ENCODE measurements around the gene PFDN5.
"Not testable (repeated sequence)": the region's sequence is repeated elsewhere in the genome, so short reads cannot be mapped to it uniquely, and the experiment has no call there.

The PFDN5 gene

DNA sequence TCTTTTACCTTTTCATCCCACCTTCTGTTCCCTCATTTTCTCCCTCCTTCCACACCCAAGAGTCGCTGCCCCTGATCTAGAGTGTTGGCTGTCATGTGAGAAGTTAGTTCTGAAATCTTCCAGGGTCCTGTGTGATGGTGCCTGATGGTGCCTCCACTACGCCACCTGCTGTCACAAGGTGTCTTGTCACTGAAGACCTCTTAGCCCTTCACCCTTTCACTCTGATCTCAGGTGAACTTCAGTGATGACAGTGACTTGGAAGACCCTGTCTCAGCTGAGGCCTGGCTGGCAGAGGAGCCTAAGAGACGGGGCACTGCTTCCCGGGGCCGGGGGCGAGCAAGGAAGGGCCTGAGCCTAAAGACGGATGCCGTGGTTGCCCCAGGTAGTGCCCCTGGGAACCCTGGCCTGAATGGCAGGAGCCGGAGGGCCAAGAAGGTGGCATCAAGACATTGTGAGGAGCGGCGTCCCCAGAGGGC lies 7.6 kb upstream of the PFDN5 start:
- DNase-seq = peak; percentile 89

DNA sequence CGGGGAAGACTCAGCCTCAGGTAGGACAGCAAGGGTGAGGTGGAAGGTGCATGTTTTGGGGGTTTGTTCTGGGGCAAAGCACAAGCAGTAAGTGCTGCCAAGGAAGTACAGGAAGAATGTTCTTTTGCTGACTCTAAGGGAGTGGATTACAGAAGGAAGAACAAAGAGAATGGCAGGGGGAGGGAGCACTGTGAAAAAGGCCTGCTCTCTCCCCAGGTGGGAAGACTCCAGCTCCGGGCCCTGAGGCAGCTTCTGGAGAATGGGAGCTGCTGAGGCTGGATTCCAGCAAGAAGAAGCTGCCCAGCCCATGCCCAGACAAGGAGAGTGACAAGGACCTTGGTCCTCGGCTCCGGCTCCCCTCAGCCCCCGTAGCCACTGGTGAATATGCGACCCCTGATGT lies 7.0 kb upstream of the PFDN5 start:
- no peak for DNase-seq

DNA sequence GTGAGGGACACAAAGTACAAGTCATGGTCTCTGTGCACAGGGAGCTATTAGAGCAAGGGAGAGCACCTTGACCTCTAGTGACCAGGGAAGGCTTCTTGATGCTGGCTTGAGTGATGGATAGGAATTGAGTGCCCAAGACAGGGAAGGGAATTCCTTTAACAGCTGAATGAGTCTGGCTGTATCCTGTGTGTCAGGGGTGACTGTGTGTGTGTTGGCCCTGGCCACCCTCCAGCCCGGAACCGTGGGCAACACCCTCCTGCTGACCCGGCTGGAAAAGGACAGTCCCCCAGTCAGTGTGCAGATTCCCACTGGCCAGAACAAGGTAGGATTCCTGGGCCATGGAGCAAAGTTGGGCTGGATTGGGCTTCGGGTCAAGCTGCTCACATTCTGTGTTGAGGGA lies 5.5 kb upstream of the PFDN5 start:
- DNase-seq = no peak

DNA sequence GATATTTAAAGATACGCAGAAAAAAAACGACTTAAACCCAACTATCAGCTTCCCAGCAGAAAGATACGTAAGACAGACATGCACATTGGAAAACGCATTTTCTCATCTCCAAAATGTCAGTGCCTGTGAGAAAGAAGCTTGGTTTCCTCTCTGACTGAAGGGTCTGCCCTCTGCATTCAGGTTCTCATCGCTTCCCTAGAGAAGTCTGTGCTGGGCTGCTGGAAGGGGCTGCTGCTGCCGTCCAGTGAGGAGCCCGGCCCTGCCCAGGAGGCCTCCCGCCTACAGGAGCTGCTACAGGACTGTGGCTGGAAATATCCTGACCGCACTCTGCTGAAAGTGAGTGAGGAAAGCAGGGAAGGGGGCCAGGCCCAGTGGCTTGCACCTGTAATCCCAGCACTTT lies 4.7 kb upstream of the PFDN5 start:
- no peak for DNase-seq

DNA sequence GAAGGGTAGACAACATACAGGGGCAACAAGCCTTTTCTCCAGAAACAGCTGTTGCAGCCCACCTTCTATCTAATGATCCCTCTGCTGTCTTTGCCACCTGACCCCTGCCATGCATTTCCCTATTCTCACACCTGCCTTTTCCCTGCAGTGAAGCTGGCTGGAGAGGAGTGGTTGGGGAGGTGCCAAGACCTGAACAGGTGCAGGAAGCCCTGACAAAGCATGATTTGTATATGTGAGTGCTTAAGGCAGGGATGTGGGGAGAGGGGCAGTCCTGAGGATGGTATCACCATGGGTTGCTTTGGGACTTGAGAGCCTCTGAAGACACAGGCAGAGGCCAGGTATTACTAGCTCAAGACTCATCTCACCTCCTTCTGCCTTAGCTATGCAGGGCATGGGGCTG lies 2.9 kb upstream of the PFDN5 start:
- no peak for DNase-seq

GRCh38 chr12:53295891-53296219 lies 513 bp downstream of the PFDN5 start:
- no peak for DNase-seq

- DNase-seq = not testable (repeated sequence)
Observed at GRCh38 chr12:53297106-53297505, 1.8 kb downstream of the PFDN5 start.

DNA sequence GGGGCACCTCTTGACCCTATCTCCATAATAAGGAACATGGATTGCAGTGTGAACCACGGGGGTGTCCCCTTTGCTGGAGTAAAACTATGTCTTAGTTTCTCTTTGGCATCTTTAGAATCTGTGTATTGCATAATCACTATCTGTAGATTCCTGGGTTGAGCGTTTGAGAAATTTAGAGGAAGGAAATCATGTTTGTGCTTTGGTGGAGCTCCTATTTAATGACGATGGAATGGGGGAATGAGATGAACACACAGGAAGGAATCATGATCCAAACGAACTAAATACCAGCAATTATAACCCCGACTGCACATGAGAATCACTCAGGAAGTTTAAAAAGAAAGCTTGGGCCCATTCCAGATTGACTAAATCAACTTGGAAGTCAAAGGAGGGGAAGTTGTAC lies 2.8 kb downstream of the PFDN5 start:
- DNase-seq = no peak

DNA sequence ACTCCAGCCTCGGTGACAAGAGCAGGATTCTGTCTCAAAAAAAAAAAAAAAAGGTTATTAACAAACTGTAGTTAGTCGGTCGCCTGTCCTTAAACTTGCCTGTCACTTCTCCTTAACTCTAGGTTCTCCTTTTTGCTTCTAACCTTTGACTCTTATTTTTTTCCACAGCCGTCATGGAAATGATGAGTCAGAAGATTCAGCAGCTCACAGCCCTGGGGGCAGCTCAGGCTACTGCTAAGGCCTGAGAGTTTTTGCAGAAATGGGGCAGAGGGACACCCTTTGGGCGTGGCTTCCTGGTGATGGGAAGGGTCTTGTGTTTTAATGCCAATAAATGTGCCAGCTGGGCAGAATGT lies 3.7 kb downstream of the PFDN5 start:
- peak; percentile 23 for DNase-seq

DNA sequence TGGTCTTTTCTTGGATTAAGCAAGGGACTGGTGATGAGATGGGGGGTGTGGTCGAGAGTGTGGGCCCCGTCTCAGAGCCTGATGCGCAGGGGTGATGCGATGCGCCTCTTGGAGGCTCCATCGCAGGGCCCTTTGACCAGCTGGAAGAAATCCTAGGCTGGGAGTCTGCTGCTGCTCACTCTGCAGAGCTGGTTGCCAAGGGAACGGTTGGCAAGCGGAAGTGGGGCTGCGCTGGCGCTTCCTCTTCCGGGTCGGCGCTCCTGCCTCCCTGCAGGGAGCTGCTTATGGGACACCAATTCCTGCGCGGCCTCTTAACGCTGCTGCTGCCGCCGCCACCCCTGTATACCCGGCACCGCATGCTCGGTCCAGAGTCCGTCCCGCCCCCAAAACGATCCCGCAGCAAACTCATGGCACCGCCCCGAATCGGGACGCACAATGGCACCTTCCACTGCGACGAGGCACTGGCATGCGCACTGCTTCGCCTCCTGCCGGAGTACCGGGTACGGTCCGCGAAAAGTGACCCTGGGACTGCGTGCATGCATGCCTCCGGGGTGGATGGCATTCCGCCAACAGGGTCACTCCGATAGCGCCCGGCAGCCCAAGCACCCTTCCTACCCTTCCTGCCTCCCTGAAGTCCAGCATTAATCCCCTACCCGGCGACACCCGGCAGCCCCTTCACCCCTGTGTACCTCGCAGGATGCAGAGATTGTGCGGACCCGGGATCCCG lies 4.3 kb downstream of the PFDN5 start, which contains the start of gene MYG1:
MYG1 (plus strand) TSS at position 242 of the 727 bp plus-strand sequence; CDS start at position 285, 43 bp downstream.
- DNase-seq = peak; percentile 89

- DNase-seq = no peak
Observed at GRCh38 chr12:53300187-53300586, 4.8 kb downstream of the PFDN5 start.

- DNase-seq = no peak
Observed at GRCh38 chr12:53302903-53303302, 7.6 kb downstream of the PFDN5 start.

DNA sequence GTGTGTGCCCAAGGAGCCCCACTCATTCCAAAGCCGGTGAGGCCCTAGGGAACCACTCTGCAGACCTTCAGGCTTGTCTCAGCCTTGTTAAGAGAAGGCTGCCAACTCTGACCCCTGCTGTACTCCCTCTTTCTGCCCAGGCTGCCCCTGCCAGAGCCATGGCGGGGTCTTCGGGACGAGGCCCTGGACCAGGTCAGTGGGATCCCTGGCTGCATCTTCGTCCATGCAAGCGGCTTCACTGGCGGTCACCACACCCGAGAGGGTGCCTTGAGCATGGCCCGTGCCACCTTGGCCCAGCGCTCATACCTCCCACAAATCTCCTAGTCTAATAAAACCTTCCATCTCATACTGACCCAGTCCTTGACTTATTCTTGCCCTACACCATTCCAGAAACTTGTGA lies 11.5 kb downstream of the PFDN5 start:
- DNase-seq = no peak

- DNase-seq = no peak
Observed at GRCh38 chr12:53308276-53308675, 12.9 kb downstream of the PFDN5 start.

GRCh38 chr12:53313996-53314395 lies 18.7 kb downstream of the PFDN5 start:
- DNase-seq = no peak

GRCh38 chr12:53320352-53321195 lies 25.2 kb downstream of the PFDN5 start:
- no peak for DNase-seq

DNA sequence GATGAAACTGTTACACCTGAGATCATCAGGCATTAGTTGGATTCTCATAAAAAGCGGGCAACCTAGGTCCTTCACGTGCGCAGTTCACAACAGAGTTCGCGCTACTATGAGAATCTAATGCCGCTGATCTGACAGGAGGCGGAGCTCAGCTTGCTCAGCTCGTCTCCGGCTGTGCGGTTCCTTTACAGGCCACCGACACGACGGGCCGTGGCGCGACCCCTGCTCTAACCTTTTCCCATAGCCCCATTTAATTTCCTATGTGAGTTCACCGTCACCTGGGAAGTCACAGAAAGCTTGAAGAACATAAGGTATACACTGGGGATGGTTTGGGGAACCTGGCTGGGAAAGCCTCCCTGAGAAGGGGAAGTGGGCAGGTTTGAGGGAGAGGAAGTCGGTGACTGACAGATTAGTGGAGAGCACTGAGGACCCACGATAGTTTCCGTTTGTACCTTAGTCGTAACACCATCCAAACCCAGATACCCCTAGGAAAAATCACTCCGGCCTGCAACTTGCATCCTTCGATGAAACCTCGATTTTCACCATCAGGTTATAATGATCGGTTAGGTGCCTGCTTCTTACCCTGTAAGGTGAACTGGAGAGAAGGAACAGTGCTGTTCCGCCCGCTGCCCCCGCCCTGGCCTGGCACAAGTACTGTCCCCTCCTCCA lies 28.9 kb downstream of the PFDN5 start:
- DNase-seq = peak; percentile 75

DNA sequence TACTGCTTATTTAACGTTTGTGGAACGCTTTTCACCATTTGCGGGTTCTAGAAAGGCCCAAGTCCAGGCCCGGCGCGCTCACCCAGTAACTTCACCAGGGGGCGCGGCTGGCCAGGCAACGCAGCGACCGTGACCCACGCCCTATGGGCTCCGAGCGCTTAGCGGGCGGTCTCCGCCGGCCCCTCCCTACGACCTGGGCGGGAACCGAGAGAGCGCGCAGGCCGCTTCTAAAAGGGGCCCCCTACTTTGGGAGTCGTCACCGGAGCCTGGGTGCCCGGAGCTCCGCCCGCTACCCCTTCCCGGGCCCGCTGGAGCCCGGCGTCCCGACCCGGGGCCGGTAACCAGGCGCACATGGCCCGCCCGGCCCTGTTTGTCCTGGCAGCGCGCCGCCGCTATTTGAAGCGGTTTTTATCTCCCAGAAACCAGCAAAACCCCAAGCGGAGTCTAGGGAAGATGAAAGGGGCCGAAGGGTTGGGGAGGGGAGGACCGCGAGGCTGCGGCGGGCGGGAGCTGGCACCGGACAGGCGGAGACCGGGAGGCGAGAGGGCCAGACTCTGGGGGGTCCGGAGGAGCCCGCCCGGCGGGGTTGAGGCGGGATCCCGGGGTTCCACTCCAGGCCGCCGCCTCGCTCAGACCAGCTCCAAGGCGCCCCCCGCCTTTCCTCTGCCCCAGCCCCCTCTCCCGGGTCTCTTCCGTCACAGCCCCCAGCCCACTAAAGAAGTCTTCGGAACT lies 29.6 kb downstream of the PFDN5 start:
- DNase-seq = peak; percentile 89

DNA sequence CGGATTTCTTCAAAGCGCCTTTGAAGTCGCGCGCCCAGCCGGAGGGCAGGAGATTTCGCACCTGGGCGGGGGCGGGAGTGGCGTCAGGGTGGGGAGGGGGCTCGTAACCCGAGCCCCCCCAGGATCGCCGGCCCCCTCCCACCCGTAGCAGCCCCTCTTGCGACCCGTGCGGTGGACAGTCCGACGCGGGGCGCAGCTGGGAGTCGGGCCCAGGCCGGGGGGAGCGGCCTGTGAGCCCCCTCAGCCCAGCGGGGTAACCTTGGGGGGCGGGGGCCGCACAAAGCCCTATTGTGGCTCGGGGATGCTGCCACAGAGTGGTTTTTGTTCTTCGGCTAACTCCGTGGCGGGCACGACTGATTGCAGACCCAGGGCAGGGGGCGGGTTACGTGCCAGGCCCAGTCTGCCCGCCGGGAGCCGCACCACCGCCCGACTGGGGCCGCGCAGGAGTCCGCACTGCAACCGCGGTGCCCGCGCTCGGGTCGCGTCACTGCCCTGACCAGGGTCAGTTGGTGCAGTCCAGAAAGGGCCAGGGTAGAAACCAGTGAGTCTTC lies 30.2 kb downstream of the PFDN5 start:
- peak; percentile 43 for DNase-seq

DNA sequence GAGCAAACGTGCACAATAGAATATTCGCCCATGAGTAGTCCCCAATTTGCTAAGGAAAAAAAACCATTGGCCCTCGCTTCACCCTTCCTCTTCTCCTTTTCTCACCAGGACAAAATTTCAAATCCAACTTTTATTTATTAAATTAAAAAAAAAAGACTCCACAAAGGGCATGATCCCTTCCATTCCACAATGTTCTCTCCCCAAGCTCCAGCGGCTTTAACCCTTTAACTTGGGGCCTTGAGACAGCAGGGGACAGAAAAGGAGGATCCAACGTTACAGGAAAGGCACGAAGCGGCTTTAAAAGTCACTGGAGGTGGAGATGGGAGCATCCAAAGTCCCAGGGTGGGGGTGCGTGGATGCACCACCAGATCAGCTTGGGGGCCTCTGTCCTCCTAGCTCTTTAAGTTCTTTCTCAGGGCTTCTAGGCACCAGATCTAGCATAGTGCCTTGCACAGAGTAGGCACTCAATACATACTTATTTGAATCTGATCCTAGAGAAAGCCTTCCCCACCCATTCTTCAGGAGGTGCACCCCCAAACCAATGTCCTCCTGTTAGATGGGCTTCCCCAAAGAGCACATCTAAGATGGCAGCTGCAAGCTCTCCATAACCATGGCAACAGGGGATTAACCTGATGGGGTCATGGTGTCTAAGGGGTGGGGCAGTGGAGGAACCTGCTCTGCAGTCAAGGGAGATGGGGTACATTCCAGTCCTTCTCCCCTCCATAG lies 31.3 kb downstream of the PFDN5 start:
- no peak for DNase-seq

DNA sequence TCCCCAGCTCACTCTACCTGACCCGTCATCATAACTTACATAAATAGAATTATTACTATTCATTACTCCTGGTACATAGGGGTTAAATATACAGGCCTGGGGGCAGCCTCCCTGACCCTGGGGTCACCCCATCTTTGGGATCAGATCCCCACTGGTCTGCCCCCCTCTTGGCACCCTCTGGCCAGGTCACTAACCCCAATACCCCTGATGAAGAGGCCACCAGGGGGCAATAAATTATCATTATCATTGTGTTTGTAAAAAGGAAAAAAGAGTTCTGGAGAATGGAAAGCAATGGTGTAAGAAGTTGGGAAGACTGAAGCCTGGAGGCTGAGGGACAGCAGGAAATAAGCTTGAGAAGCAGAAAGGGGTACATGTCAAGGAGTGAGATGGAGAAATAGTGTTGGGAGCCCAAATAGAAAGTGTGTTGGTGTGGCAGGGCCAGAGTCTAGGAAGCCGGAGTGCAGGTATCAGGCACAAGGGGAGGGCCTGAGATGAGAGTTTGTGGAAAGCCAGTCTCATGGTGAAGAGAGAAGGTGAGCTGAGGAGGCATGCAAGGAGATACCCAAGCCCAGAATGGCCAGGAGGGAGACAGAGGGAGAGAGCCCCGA lies 32.2 kb downstream of the PFDN5 start:
- DNase-seq = peak; percentile 32

DNA sequence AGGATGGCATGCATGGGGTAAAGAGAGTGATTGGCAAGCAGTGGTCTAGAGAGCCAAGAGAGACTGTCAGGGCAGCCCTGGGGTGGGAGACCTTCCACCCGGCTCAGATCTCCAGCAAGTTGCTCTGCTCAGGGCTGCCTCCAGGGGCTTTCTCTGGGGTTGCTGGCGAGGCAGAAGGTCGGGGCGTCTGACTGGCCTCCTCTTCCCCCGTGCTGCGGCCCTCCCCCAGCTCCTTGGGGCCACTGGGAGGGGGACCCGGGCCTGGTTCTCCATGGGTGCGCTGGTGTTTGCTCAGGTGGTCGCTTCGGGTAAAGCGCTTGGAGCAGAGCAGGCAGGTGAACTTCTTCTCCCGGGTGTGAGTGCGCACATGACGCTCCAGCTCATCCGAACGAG lies 32.7 kb downstream of the PFDN5 start:
- DNase-seq = no peak

Data from CD4-positive, alpha-beta T cell treated with Interleukin-17A for 4 hours (primary cell).